KG1 (cell line): ENCODE data around the gene ABHD12B.
"Not testable (repeated sequence)": the region's sequence is repeated elsewhere in the genome, so short reads cannot be mapped to it uniquely, and the experiment has no call there.

Source experiments
- DNase-seq: peaks from one replicate; lab custom pipeline; 2025; lab: John Stamatoyannopoulos, UW

The ABHD12B gene

GRCh38 chr14:50896421-50896820 is 24.6 kb downstream of the ABHD12B start:
- DNase-seq, result not testable (repeated sequence)

- DNase-seq, result not testable (repeated sequence)
These were observed 25.2 kb downstream of the ABHD12B start for GRCh38 chr14:50897005-50897404.

- DNase-seq, result no peak
These were observed 25.9 kb downstream of the ABHD12B start for GRCh38 chr14:50897658-50898175.

GRCh38 chr14:50901361-50901760 is 29.5 kb downstream of the ABHD12B start:
- DNase-seq, result no peak

GRCh38 chr14:50904719-50905118 is 32.9 kb downstream of the ABHD12B start:
- no peak for DNase-seq

- no peak for DNase-seq
These were observed 34.6 kb downstream of the ABHD12B start for GRCh38 chr14:50906326-50907065.

- DNase-seq, result no peak
These were observed 38.9 kb downstream of the ABHD12B start for GRCh38 chr14:50910495-50911420.

- DNase-seq, result no peak
These were observed 45.6 kb downstream of the ABHD12B start for GRCh38 chr14:50917449-50917848.

- not testable (repeated sequence) for DNase-seq
These were observed 47.7 kb downstream of the ABHD12B start for GRCh38 chr14:50919524-50919923.

GRCh38 chr14:50920482-50921230 is 48.8 kb downstream of the ABHD12B start:
- no peak for DNase-seq

- DNase-seq, result no peak
These were observed 51.0 kb downstream of the ABHD12B start for GRCh38 chr14:50922803-50923202.

- no peak for DNase-seq
These were observed 52.4 kb downstream of the ABHD12B start for GRCh38 chr14:50924236-50924635.

GRCh38 chr14:50924843-50925242 is 53.0 kb downstream of the ABHD12B start:
- DNase-seq, result no peak

- DNase-seq, result peak; percentile 83
These were observed 55.1 kb downstream of the ABHD12B start for GRCh38 chr14:50926851-50927386.

- peak; percentile 65 for DNase-seq
These were observed 56.3 kb downstream of the ABHD12B start for GRCh38 chr14:50928002-50928635.

- no peak for DNase-seq
These were observed 57.7 kb downstream of the ABHD12B start for GRCh38 chr14:50929506-50929905.

GRCh38 chr14:50931559-50931958 is 59.7 kb downstream of the ABHD12B start:
- no peak for DNase-seq

GRCh38 chr14:50932156-50932555 is 60.3 kb downstream of the ABHD12B start:
- DNase-seq, result no peak

GRCh38 chr14:50932592-50933495 is 61.0 kb downstream of the ABHD12B start:
- no peak for DNase-seq
